ENCODE data around the gene BPIFB3. TPM values are rescaled to one million over a fixed set of nuclear protein-coding genes. Genes with fewer than 3 reads are reported as not detected.

BPIFB3 gene
- total and polyA plus RNA-seq, 9 donors = 0.07 to 0.09 (median 0.08) TPM; not detected in 6

GRCh38 chr20:33009214-33010132, 44.2 kb upstream of the BPIFB3 start:
- H3K27ac ChIP-seq (ENCODE audit: low read length) = no peak overlapping the region
- no peaks in the 10 kb centered on the region for H3K4me1 ChIP-seq (ENCODE audit: control insufficient read depth, insufficient read depth, low read length)
- 69% methylated on average over 13 of the region's 19 CpGs for WGBS (ENCODE audit: insufficient coverage)
- no peaks in the 10 kb centered on the region for H3K27me3 ChIP-seq (ENCODE audit: control insufficient read depth, insufficient read depth, low read length)
- no peak overlapping the region for H3K4me3 ChIP-seq (ENCODE audit: low read length)
- DNase-seq = no peak
- no peaks in the 10 kb centered on the region for H3K36me3 ChIP-seq (ENCODE audit: control insufficient read depth, insufficient read depth, low read length)
- H3K9me3 ChIP-seq (replicated peaks; ENCODE audit: control insufficient read depth, low read depth, low read length) = peaks cover 6% of the 10 kb centered on the region

GRCh38 chr20:33010133-33010504, 43.6 kb upstream of the BPIFB3 start:
- peaks cover 4% of the 10 kb centered on the region for H3K9me3 ChIP-seq (replicated peaks; ENCODE audit: control insufficient read depth, low read depth, low read length)
- H3K4me1 ChIP-seq (ENCODE audit: control insufficient read depth, insufficient read depth, low read length) = no peaks in the 10 kb centered on the region
- peaks cover 2% of the 10 kb centered on the region for H3K27me3 ChIP-seq (ENCODE audit: control insufficient read depth, insufficient read depth, low read length)
- H3K27ac ChIP-seq (ENCODE audit: low read length) = no peak overlapping the region
- no peaks in the 10 kb centered on the region for H3K36me3 ChIP-seq (ENCODE audit: control insufficient read depth, insufficient read depth, low read length)
- WGBS (ENCODE audit: insufficient coverage) = no CpG with 5 or more reads among the region's 5 CpGs
- DNase-seq = no peak
- no peak overlapping the region for H3K4me3 ChIP-seq (ENCODE audit: low read length)

GRCh38 chr20:33010674-33011449, 42.8 kb upstream of the BPIFB3 start:
- WGBS (ENCODE audit: insufficient coverage) = 81% methylated on average over 7 of the region's 8 CpGs
- H3K9me3 ChIP-seq (replicated peaks; ENCODE audit: control insufficient read depth, low read depth, low read length) = no peaks in the 10 kb centered on the region
- H3K27me3 ChIP-seq (ENCODE audit: control insufficient read depth, insufficient read depth, low read length) = peaks cover 5% of the 10 kb centered on the region
- no peak overlapping the region for H3K27ac ChIP-seq (ENCODE audit: low read length)
- DNase-seq = no peak
- no peaks in the 10 kb centered on the region for H3K36me3 ChIP-seq (ENCODE audit: control insufficient read depth, insufficient read depth, low read length)
- no peaks in the 10 kb centered on the region for H3K4me1 ChIP-seq (ENCODE audit: control insufficient read depth, insufficient read depth, low read length)
- H3K4me3 ChIP-seq (ENCODE audit: low read length) = no peak overlapping the region

GRCh38 chr20:33012327-33013189, 41.1 kb upstream of the BPIFB3 start:
- H3K9me3 ChIP-seq (replicated peaks; ENCODE audit: control insufficient read depth, low read depth, low read length) = no peaks in the 10 kb centered on the region
- 78% methylated on average over 5 of the region's 15 CpGs for WGBS (ENCODE audit: insufficient coverage)
- no peak overlapping the region for H3K4me3 ChIP-seq (ENCODE audit: low read length)
- no peak overlapping the region for H3K27ac ChIP-seq (ENCODE audit: low read length)
- no peak for DNase-seq
- no peaks in the 10 kb centered on the region for H3K36me3 ChIP-seq (ENCODE audit: control insufficient read depth, insufficient read depth, low read length)
- peaks cover 11% of the 10 kb centered on the region for H3K27me3 ChIP-seq (ENCODE audit: control insufficient read depth, insufficient read depth, low read length)
- no peaks in the 10 kb centered on the region for H3K4me1 ChIP-seq (ENCODE audit: control insufficient read depth, insufficient read depth, low read length)

- WGBS (ENCODE audit: insufficient coverage) = 52% methylated on average over 9 of the region's 12 CpGs
- no peak for DNase-seq
- H3K36me3 ChIP-seq (ENCODE audit: control insufficient read depth, insufficient read depth, low read length) = no peaks in the 10 kb centered on the region
- no peaks in the 10 kb centered on the region for H3K9me3 ChIP-seq (replicated peaks; ENCODE audit: control insufficient read depth, low read depth, low read length)
- no peak overlapping the region for H3K27ac ChIP-seq (ENCODE audit: low read length)
- H3K27me3 ChIP-seq (ENCODE audit: control insufficient read depth, insufficient read depth, low read length) = peaks cover 11% of the 10 kb centered on the region
- no peak overlapping the region for H3K4me3 ChIP-seq (ENCODE audit: low read length)
- no peaks in the 10 kb centered on the region for H3K4me1 ChIP-seq (ENCODE audit: control insufficient read depth, insufficient read depth, low read length)
These were observed 39.9 kb upstream of the BPIFB3 start for GRCh38 chr20:33013701-33014326.

- no peak for DNase-seq
- no peaks in the 10 kb centered on the region for H3K9me3 ChIP-seq (replicated peaks; ENCODE audit: control insufficient read depth, low read depth, low read length)
- no peaks in the 10 kb centered on the region for H3K4me1 ChIP-seq (ENCODE audit: control insufficient read depth, insufficient read depth, low read length)
- WGBS (ENCODE audit: insufficient coverage) = 17% methylated on average over 2 of the region's 16 CpGs
- H3K36me3 ChIP-seq (ENCODE audit: control insufficient read depth, insufficient read depth, low read length) = no peaks in the 10 kb centered on the region
- no peak overlapping the region for H3K27ac ChIP-seq (ENCODE audit: low read length)
- H3K4me3 ChIP-seq (ENCODE audit: low read length) = no peak overlapping the region
- peaks cover 11% of the 10 kb centered on the region for H3K27me3 ChIP-seq (ENCODE audit: control insufficient read depth, insufficient read depth, low read length)
These were observed 39.2 kb upstream of the BPIFB3 start for GRCh38 chr20:33014336-33015113.

GRCh38 chr20:33015114-33015484, 38.6 kb upstream of the BPIFB3 start:
- Histone ChIP-seq H3K4me1 (ENCODE audit: control insufficient read depth, insufficient read depth, low read length) (no peaks in the 10 kb centered on the region), H3K9me3 (replicated peaks; ENCODE audit: control insufficient read depth, low read depth, low read length) (no peaks in the 10 kb centered on the region), H3K4me3 (ENCODE audit: low read length) (no peak overlapping the region), H3K27me3 (ENCODE audit: control insufficient read depth, insufficient read depth, low read length) (peaks cover 11% of the 10 kb centered on the region), H3K36me3 (ENCODE audit: control insufficient read depth, insufficient read depth, low read length) (no peaks in the 10 kb centered on the region), H3K27ac (ENCODE audit: low read length) (no peak overlapping the region)
- WGBS (ENCODE audit: insufficient coverage) = 61% methylated on average over 9 of the region's 10 CpGs
- DNase-seq = no peak

GRCh38 chr20:33015700-33016580, 37.8 kb upstream of the BPIFB3 start:
- no peak for DNase-seq
- Histone ChIP-seq H3K4me3 (ENCODE audit: low read length) (no peak overlapping the region), H3K4me1 (ENCODE audit: control insufficient read depth, insufficient read depth, low read length) (no peaks in the 10 kb centered on the region), H3K36me3 (ENCODE audit: control insufficient read depth, insufficient read depth, low read length) (no peaks in the 10 kb centered on the region), H3K9me3 (replicated peaks; ENCODE audit: control insufficient read depth, low read depth, low read length) (no peaks in the 10 kb centered on the region), H3K27me3 (ENCODE audit: control insufficient read depth, insufficient read depth, low read length) (peaks cover 11% of the 10 kb centered on the region), H3K27ac (ENCODE audit: low read length) (no peak overlapping the region)
- 63% methylated on average over 12 of the region's 15 CpGs for WGBS (ENCODE audit: insufficient coverage)
